ENCODE measurements around the gene WDR37. TPM values are rescaled to one million over a fixed set of nuclear protein-coding genes. Genes with fewer than 3 reads are reported as not detected.

WDR37 gene
- total and polyA plus RNA-seq, 9 of the 15 experiments (the other 6 are each of a cell fraction or from before 2014, with no cell fraction given) = 2.3 to 11.6 (median 6.7) TPM

GRCh38 chr10:1153805-1154351 is 97.7 kb downstream of the WDR37 start:
- Histone ChIP-seq H3K4me2 (ENCODE audit: insufficient read depth, low read length) (no peak overlapping the region), H3K36me3 (ENCODE audit: control insufficient read depth, insufficient read depth, low read length) (peaks cover 20% of the 10 kb centered on the region; the same call in 2 of the 3 replicates), H2AFZ (ENCODE audit: low read depth, low read length) (no peak overlapping the region), H3K4me3 (no peak overlapping the region), H3K79me2 (ENCODE audit: control insufficient read depth, insufficient read depth, low read length) (peaks cover 4% of the 10 kb centered on the region), H3K9me1 (ENCODE audit: control insufficient read depth, insufficient read depth, low read length) (no peaks in the 10 kb centered on the region), H3K27ac (ENCODE audit: extremely low read depth, low read depth, low read length) (no peak overlapping the region), H3K9me3 (replicated peaks; ENCODE audit: control insufficient read depth, insufficient read depth, low read depth, low read length) (no peaks in the 10 kb centered on the region), H4K20me1 (replicated peaks; ENCODE audit: control insufficient read depth, insufficient read depth, low read length) (no peaks in the 10 kb centered on the region), H3K27me3 (ENCODE audit: control insufficient read depth in 2 of 2, insufficient read depth in 2 of 2, low read length in 2 of 2) (peaks cover 2 to 22% of the 10 kb centered on the region in 2 experiments; a peak in 2 of 5 replicates), H3K9ac (ENCODE audit: insufficient read depth in 1 of 2, low read depth in 2 of 2, low read length in 2 of 2) (no peak overlapping the region), H3K4me1 (replicated peaks in 1 of 2; ENCODE audit: control insufficient read depth in 2 of 2, insufficient read depth in 2 of 2, low read length in 2 of 2) (peaks cover 7 to 25% of the 10 kb centered on the region in 2 experiments; a peak in 3 of 5 replicates)
- no peak for DNase-seq (ENCODE audit: extremely low read depth in 1 of 4, low spot score in 3 of 4)
- BruUV-seq (replicated peaks) = no TSS peak
- TF ChIP-seq MXD1 (CRISPR knock-in tag; IDR thresholded peaks at IDR 0.05; ENCODE audit: borderline replicate concordance, poor library complexity, severe bottlenecking) = no peak
- TF ChIP-seq POLR2G (IDR thresholded peaks at IDR 0.05; ENCODE audit: low read depth, low read length) = peak; percentile 15; the same call in 1 of the 2 replicates
- CTCF ChIA-PET (ENCODE audit: low intra/inter-chr PET ratio) = no interaction called here
- no peak; the same call in 2 of the 3 replicates for ATAC-seq
- in situ Hi-C loops (cut with MboI) = no loop called here
- intact Hi-C loops (cut with micrococcal nuclease) = no loop called here
- no peak for FAIRE-seq
- 46% methylated on average over 18 of the region's 20 CpGs for WGBS (ENCODE audit: insufficient coverage, low coverage, missing lambda C conversion rate)
- POLR2A ChIA-PET = no interaction called here

Data from K562 (cell line).